Stomach (tissue), 9 donors: ENCODE results near the gene GLT6D1. TPM values are rescaled to one million over a fixed set of nuclear protein-coding genes. Genes with fewer than 3 reads are reported as not detected.

Experiments
- DNase-seq, 2 donors: peaks; one replicate each; pipeline versions ENCODE4 v3.0.0 to v3.0.0-alpha.2; 2013 to 2019
- H3K27ac ChIP-seq, 5 donors: fragments of 200-600 bp in 4 of 5; sonication (generic) in 4 of 5; one replicate each; pipeline ENCODE4 v1.5.1; 2013 to 2019; ENCODE audit warnings: mild to moderate bottlenecking in 1 of 5, moderate library complexity in 1 of 5
- H3K27me3 ChIP-seq, 3 donors: fragments of 200-600 bp; sonication (generic); one replicate each; pipeline ENCODE4 v1.5.1; 2017 to 2019; ENCODE audit warnings: mixed run types in 1 of 3
- H3K36me3 ChIP-seq, 4 donors: fragments of 200-600 bp; sonication (generic); 1 replicate in 3 of 4; 2 replicates in 1 of 4; pipeline ENCODE4 v1.5.1; 2016 to 2019
- H3K4me1 ChIP-seq, 4 donors: fragments of 200-600 bp; sonication (generic); one replicate each; pipeline ENCODE4 v1.5.1; 2016 to 2019
- H3K4me3 ChIP-seq, 4 donors: fragments of 200-600 bp; sonication (generic) in 3 of 4; one replicate each; pipeline ENCODE4 v1.5.1; 2016 to 2019; ENCODE audit warnings: mild to moderate bottlenecking in 1 of 4
- H3K9me3 ChIP-seq, 4 donors: fragments of 200-600 bp; sonication (generic); one replicate each; pipeline ENCODE4 v1.5.1; 2016 to 2019
- EP300 ChIP-seq: sonication (generic); formaldehyde crosslinking; IDR thresholded peaks from one replicate; pipeline ENCODE4 v1.6.1; 2017; ENCODE audit warnings: antibody characterized with exemption
- POLR2A ChIP-seq, 4 donors: fragments of 450-650 bp; IDR thresholded peaks; one replicate each; pipeline ENCODE4 v1.6.1; 2016; ENCODE audit warnings: antibody characterized with exemption in 4 of 4, control low read depth in 2 of 4, mild to moderate bottlenecking in 1 of 4, moderate library complexity in 1 of 4
- POLR2AphosphoS5 ChIP-seq, 3 donors: sonication (generic); formaldehyde crosslinking; IDR thresholded peaks; one replicate each; pipeline ENCODE4 v1.6.1; 2016; ENCODE audit warnings: antibody characterized with exemption in 3 of 3
- WGBS, 5 donors: extraction: QIAGEN DNeasy Blood & Tissue Kit in 3 of 5; methylation state at CpG; one replicate each; pipeline versions ENCODE4 v1.1.5 to v1.1.7; 2013 to 2018; 5-methylcytosine and 5-hydroxymethylcytosine counted together
- intact Hi-C: fragments of 100-400 bp; cut with DNase I; formaldehyde crosslinking; loops from one replicate; pipeline ENCODE4 v1.15.1; 2023; ENCODE audit warnings: low total_unique reads
- polyA plus RNA-seq, 3 donors: library from polyadenylated mRNA; stranded (reverse); fragments of 200-250 nt; gene quantifications; one replicate each; pipeline ENCODE4 v1.2.3, GENCODE V29; 2013
- total RNA-seq, 5 donors: library from RNA; depleted of rRNA; stranded (reverse); fragments of >200 nt; gene quantifications; one replicate each; pipeline versions ENCODE4 v1.1.0 to v1.2.3, GENCODE V29; 2014 to 2016
- TF ChIP-seq, protein P1 (sequence below), 7 experiments: fragments of 450-650 bp in 4 of 7; fragments of 200-600 bp in 3 of 7; sonication (generic) in 3 of 7; IDR thresholded peaks; one replicate each; pipeline ENCODE4 v1.5.1; 2016 to 2019; ENCODE audit warnings: antibody characterized with exemption in 7 of 7, control low read depth in 2 of 7, mild to moderate bottlenecking in 1 of 7
- donor health status: healthy with polysubstance abuse.
- donor health status: Bipolar disorder and iron deficiency.
- donor health status: healthy.

Gene GLT6D1
- total and polyA plus RNA-seq, 8 donors = not detected

GRCh38 chr9:135650408-135650807 is 11.1 kb upstream of the GLT6D1 start:
- no peak overlapping the region for H3K27ac ChIP-seq
- WGBS, 5 donors = 88 to 95% (median 94%) methylated on average over 17 of the region's 17 CpGs
- no peak for DNase-seq

GRCh38 chr9:135649508-135649907 is 10.2 kb upstream of the GLT6D1 start:
- Histone ChIP-seq H3K9me3 (peaks cover 26 to 54% (median 45%) of the 10 kb centered on the region in 4 donors), H3K4me3 (no peak overlapping the region), H3K27ac (no peak overlapping the region), H3K27me3 (peaks cover 0 to 7% (median 0%) of the 10 kb centered on the region in 3 donors), H3K36me3 (no peaks in the 10 kb centered on the region), H3K4me1 (no peaks in the 10 kb centered on the region)
- whole genome bisulfite sequencing, 5 donors = 66 to 79% (median 72%) methylated on average over 2 of the region's 2 CpGs
- intact Hi-C loops = no loop called here
- TF ChIP-seq POLR2A (IDR thresholded peaks at IDR 0.05) (no peak), EP300 (no peak), POLR2AphosphoS5 (IDR thresholded peaks at IDR 0.05) (no peak)
- TF ChIP-seq, protein P1, sequence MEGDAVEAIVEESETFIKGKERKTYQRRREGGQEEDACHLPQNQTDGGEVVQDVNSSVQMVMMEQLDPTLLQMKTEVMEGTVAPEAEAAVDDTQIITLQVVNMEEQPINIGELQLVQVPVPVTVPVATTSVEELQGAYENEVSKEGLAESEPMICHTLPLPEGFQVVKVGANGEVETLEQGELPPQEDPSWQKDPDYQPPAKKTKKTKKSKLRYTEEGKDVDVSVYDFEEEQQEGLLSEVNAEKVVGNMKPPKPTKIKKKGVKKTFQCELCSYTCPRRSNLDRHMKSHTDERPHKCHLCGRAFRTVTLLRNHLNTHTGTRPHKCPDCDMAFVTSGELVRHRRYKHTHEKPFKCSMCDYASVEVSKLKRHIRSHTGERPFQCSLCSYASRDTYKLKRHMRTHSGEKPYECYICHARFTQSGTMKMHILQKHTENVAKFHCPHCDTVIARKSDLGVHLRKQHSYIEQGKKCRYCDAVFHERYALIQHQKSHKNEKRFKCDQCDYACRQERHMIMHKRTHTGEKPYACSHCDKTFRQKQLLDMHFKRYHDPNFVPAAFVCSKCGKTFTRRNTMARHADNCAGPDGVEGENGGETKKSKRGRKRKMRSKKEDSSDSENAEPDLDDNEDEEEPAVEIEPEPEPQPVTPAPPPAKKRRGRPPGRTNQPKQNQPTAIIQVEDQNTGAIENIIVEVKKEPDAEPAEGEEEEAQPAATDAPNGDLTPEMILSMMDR (IDR thresholded peaks at IDR 0.05) = no peak
- DNase-seq = no peak

More at GRCh38 chr9:135650408-135650807, 11.1 kb upstream of the GLT6D1 start:
- H3K36me3 ChIP-seq = no peaks in the 10 kb centered on the region
- no peak overlapping the region for H3K4me3 ChIP-seq
- H3K9me3 ChIP-seq = peaks cover 23 to 45% (median 36%) of the 10 kb centered on the region in 4 donors
- TF ChIP-seq EP300 (no peak), POLR2A (IDR thresholded peaks at IDR 0.05) (no peak), POLR2AphosphoS5 (IDR thresholded peaks at IDR 0.05) (no peak)
- TF ChIP-seq, protein P1 (IDR thresholded peaks at IDR 0.05) = no peak
- peaks cover 0 to 11% (median 0%) of the 10 kb centered on the region in 3 donors for H3K27me3 ChIP-seq
- intact Hi-C loops = no loop called here
- H3K4me1 ChIP-seq = no peaks in the 10 kb centered on the region

- no peak overlapping the region for H3K4me3 ChIP-seq
- no peak for TF ChIP-seq POLR2AphosphoS5 (IDR thresholded peaks at IDR 0.05)
- peaks cover 0 to 7% (median 0%) of the 10 kb centered on the region in 3 donors for H3K27me3 ChIP-seq
- DNase-seq = no peak
- WGBS, 5 donors = 66 to 80% (median 79%) methylated on average over 10 of the region's 10 CpGs
- H3K4me1 ChIP-seq = no peaks in the 10 kb centered on the region
- no peak overlapping the region for H3K27ac ChIP-seq
- no peaks in the 10 kb centered on the region for H3K36me3 ChIP-seq
- peaks cover 27 to 61% (median 52%) of the 10 kb centered on the region in 4 donors for H3K9me3 ChIP-seq
- intact Hi-C loops = no loop called here
Measured at GRCh38 chr9:135648494-135649410, 9.4 kb upstream of the GLT6D1 start.

- TF ChIP-seq, protein P1 (IDR thresholded peaks at IDR 0.05) = no peak
- TF ChIP-seq EP300 = no peak
- no peak for TF ChIP-seq POLR2A (IDR thresholded peaks at IDR 0.05)
- TF ChIP-seq POLR2AphosphoS5 (IDR thresholded peaks at IDR 0.05) = no peak
- peaks cover 27 to 66% (median 55%) of the 10 kb centered on the region in 4 donors for H3K9me3 ChIP-seq
- H3K4me3 ChIP-seq = no peak overlapping the region
- peaks cover 0 to 7% (median 0%) of the 10 kb centered on the region in 3 donors for H3K27me3 ChIP-seq
- no peaks in the 10 kb centered on the region for H3K36me3 ChIP-seq
- no peak for DNase-seq
- WGBS, 5 donors = 74 to 91% (median 87%) methylated on average over 4 of the region's 4 CpGs
- no peaks in the 10 kb centered on the region for H3K4me1 ChIP-seq
- intact Hi-C loops = no loop called here
- H3K27ac ChIP-seq = no peak overlapping the region
Measured at GRCh38 chr9:135647884-135648283, 8.5 kb upstream of the GLT6D1 start.
